ENCODE results near the gene UIMC1. TPM values are rescaled to one million over a fixed set of nuclear protein-coding genes. Genes with fewer than 3 reads are reported as not detected.

Gene UIMC1
- total and polyA plus RNA-seq, 2 of the 4 experiments (the other 2 are of a cell fraction), result 19.5 to 27.6 TPM

GRCh38 chr5:176892663-176893062, 113.9 kb downstream of the UIMC1 start:
- WGBS, 2 experiments (ENCODE audit: extremely low coverage in 2 of 2, insufficient read length in 1 of 2), result no CpG with 5 or more reads among the region's 3 CpGs
- CTCF ChIA-PET, result no interaction called here
- dilution Hi-C loops (cut with HindIII; ENCODE audit: low sequenced_read_pairs, unreplicated experiment), result no loop called here

More at GRCh38 chr5:176892663-176893062, 113.9 kb downstream of the UIMC1 start:
- Histone ChIP-seq H3K4me3 (ENCODE audit: insufficient read depth, low read depth, low read length) (no peak overlapping the region), H2AK5ac (ENCODE audit: low read depth, low read length) (no peak overlapping the region), H4K20me1 (ENCODE audit: insufficient read depth, low read length) (no peaks in the 10 kb centered on the region; the same call in 1 of the 2 replicates), H2BK15ac (ENCODE audit: low read depth, low read length) (no peak overlapping the region), H4K5ac (ENCODE audit: low read depth, low read length) (no peak overlapping the region), H3K27ac (ENCODE audit: insufficient read depth, low read length) (no peak overlapping the region), H2BK20ac (ENCODE audit: low read depth, low read length) (no peak overlapping the region), H3K27me3 (ENCODE audit: control insufficient read depth, insufficient read depth, low read length) (peaks cover 46% of the 10 kb centered on the region), H2BK5ac (ENCODE audit: low read depth, low read length, poor library complexity, severe bottlenecking) (no peak overlapping the region), H4K8ac (ENCODE audit: low read depth in 2 of 2, low read length in 2 of 2) (no peak overlapping the region), H3K9me1 (ENCODE audit: insufficient read depth, low read length) (no peaks in the 10 kb centered on the region), H3K79me1 (ENCODE audit: low read depth in 1 of 2, low read length in 2 of 2) (no peaks in the 10 kb centered on the region), H3K9ac (ENCODE audit: low read depth, low read length) (no peak overlapping the region), H3K18ac (ENCODE audit: low read depth, low read length) (no peak overlapping the region), H4K91ac (ENCODE audit: insufficient read depth, low read depth, low read length) (no peak overlapping the region), H3K36me3 (ENCODE audit: control insufficient read depth, insufficient read depth, low read length) (no peaks in the 10 kb centered on the region), H3K56ac (ENCODE audit: extremely low read depth, insufficient read depth, low read length) (no peak overlapping the region), H3K23ac (ENCODE audit: low read depth, low read length) (no peak overlapping the region), H2AFZ (replicated peaks; ENCODE audit: low read length, poor library complexity) (no peak overlapping the region), H3K4ac (ENCODE audit: low read depth, low read length) (no peak overlapping the region), H2AK9ac (replicated peaks; ENCODE audit: low read depth, low read length, poor library complexity) (no peak overlapping the region), H3K4me1 (ENCODE audit: control insufficient read depth, insufficient read depth, low read length) (no peaks in the 10 kb centered on the region), H3K14ac (replicated peaks; ENCODE audit: low read depth, low read length) (no peak overlapping the region), H3K9me3 (ENCODE audit: control insufficient read depth, insufficient read depth, low read length) (no peaks in the 10 kb centered on the region), H3K4me2 (ENCODE audit: low read depth, low read length) (no peak overlapping the region), H2BK120ac (ENCODE audit: low read depth, low read length) (no peak overlapping the region)
- in situ Hi-C loops (cut with MboI; ENCODE audit: low sequenced_read_pairs), result no loop called here
- no TSS peak for BruUV-seq (replicated peaks)
- no peak for TF ChIP-seq CTCF (conservative IDR thresholded peaks at IDR 0.05; ENCODE audit: low read depth, low read length)
- no peak for TF ChIP-seq SMC3 (IDR thresholded peaks at IDR 0.05; ENCODE audit: low read depth, low read length)
- no peak for TF ChIP-seq NFE2L2 (IDR thresholded peaks at IDR 0.05; ENCODE audit: low read depth, low read length)
- TF ChIP-seq POLR2A (IDR thresholded peaks at IDR 0.05; ENCODE audit: low read depth, low read length), result no peak
- no peak for TF ChIP-seq RFX5 (IDR thresholded peaks at IDR 0.05; ENCODE audit: low read depth, low read length)
- no peak for TF ChIP-seq BHLHE40 (IDR thresholded peaks at IDR 0.05; ENCODE audit: low read depth, low read length)
- TF ChIP-seq RCOR1 (IDR thresholded peaks at IDR 0.05; ENCODE audit: insufficient replicate concordance, low read length), result no peak
- no peak for TF ChIP-seq FOS (IDR thresholded peaks at IDR 0.05; ENCODE audit: low read depth, low read length)
- TF ChIP-seq RAD21 (IDR thresholded peaks at IDR 0.05; ENCODE audit: low read length), result no peak
- no peak for TF ChIP-seq USF2 (IDR thresholded peaks at IDR 0.05; ENCODE audit: low read depth, low read length)
- no peak for TF ChIP-seq MAFK (IDR thresholded peaks at IDR 0.05; ENCODE audit: low read depth, low read length)
- no peak for TF ChIP-seq CHD1 (IDR thresholded peaks at IDR 0.05; ENCODE audit: low read depth, low read length)
- no peak for TF ChIP-seq CEBPB (IDR thresholded peaks at IDR 0.05; ENCODE audit: low read depth, low read length)
- TF ChIP-seq MAZ (IDR thresholded peaks at IDR 0.05; ENCODE audit: borderline replicate concordance, low read depth, low read length), result no peak
- no peak for TF ChIP-seq MXI1 (IDR thresholded peaks at IDR 0.05; ENCODE audit: borderline replicate concordance, low read depth, low read length)
- no peak for TF ChIP-seq ELK1 (IDR thresholded peaks at IDR 0.05; ENCODE audit: borderline replicate concordance, low read depth, low read length)
- no peak for ATAC-seq (ENCODE audit: low read depth)
- no peak for DNase-seq
- intact Hi-C loops (cut with micrococcal nuclease), result no loop called here
- POLR2A ChIA-PET (ENCODE audit: unreplicated experiment), result no interaction called here

Measured in IMR-90 (cell line).